DOHH2 (cell line): ENCODE data around the gene PRRC2B.

Experiments used
- H3F3A ChIP-seq: fragments of 200-600 bp; sonication (generic), shearing (Covaris generic); 2 replicates; pipeline ENCODE4 v1.6.0; 2016; ENCODE audit warnings: antibody characterized with exemption, mild to moderate bottlenecking; ENCODE audit not compliant: control insufficient read depth, insufficient read depth
- H3K27ac ChIP-seq: fragments of 200-600 bp; sonication (generic); 2 replicates; pipeline ENCODE4 v1.5.1; 2014; ENCODE audit warnings: low read depth, mild to moderate bottlenecking, low read length, moderate library complexity
- H3K27me3 ChIP-seq: fragments of 200-600 bp; sonication (generic); 2 replicates; pipeline ENCODE4 v1.6.1; 2014; ENCODE audit warnings: mild to moderate bottlenecking, low read length, mixed read lengths; ENCODE audit not compliant: control insufficient read depth
- H3K36me3 ChIP-seq: fragments of 200-600 bp; sonication (generic); 2 replicates; pipeline ENCODE4 v1.6.1; 2014; ENCODE audit warnings: mild to moderate bottlenecking, low read length, moderate library complexity, mixed read lengths; ENCODE audit not compliant: control insufficient read depth
- H3K4me1 ChIP-seq: fragments of 200-600 bp; sonication (generic); 2 replicates; pipeline ENCODE4 v1.6.1; 2014; ENCODE audit warnings: mild to moderate bottlenecking, low read length, mixed read lengths; ENCODE audit not compliant: control insufficient read depth
- H3K4me2 ChIP-seq: fragments of 200-600 bp; sonication (generic); 2 replicates; pipeline ENCODE4 v1.6.0; 2014; ENCODE audit warnings: mild to moderate bottlenecking, low read length, moderate library complexity
- H3K4me3 ChIP-seq: fragments of 200-600 bp; sonication (generic); 2 replicates; pipeline ENCODE4 v1.5.1; 2014; ENCODE audit warnings: mild to moderate bottlenecking, low read length, mixed read lengths
- H3K79me2 ChIP-seq: fragments of 200-600 bp; sonication (generic); 2 replicates; pipeline ENCODE4 v1.6.1; 2014; ENCODE audit warnings: mild to moderate bottlenecking, low read length, mixed read lengths; ENCODE audit not compliant: control insufficient read depth
- H3K9me2 ChIP-seq: fragments of 200-600 bp; sonication (generic); replicated peaks from 2 replicates; pipeline ENCODE4 v1.6.1; 2014; ENCODE audit warnings: mild to moderate bottlenecking, low read length, mixed read lengths; ENCODE audit not compliant: control insufficient read depth
- H3K9me3 ChIP-seq: fragments of 200-600 bp; sonication (generic); 2 replicates; pipeline ENCODE4 v1.6.1; 2014; ENCODE audit warnings: antibody characterized with exemption, low read length, mixed read lengths; ENCODE audit not compliant: control insufficient read depth, insufficient read depth
- H4K20me1 ChIP-seq: fragments of 200-600 bp; sonication (generic); 2 replicates; pipeline ENCODE4 v1.6.0; 2014; ENCODE audit warnings: low read depth, mild to moderate bottlenecking, antibody characterized with exemption, low read length, moderate library complexity; ENCODE audit not compliant: control insufficient read depth, insufficient read depth
- CTCF ChIP-seq: fragments of 200-600 bp; sonication (generic); IDR thresholded peaks from one replicate; pipeline ENCODE4 v1.5.1; 2014; ENCODE audit warnings: antibody characterized with exemption, mild to moderate bottlenecking, low read depth, low read length; ENCODE audit not compliant: poor library complexity, severe bottlenecking
- EZH2phosphoT487 ChIP-seq: fragments of 200-600 bp; sonication (generic); IDR thresholded peaks from 2 replicates; pipeline ENCODE4 v1.6.1; 2017; ENCODE audit warnings: borderline replicate concordance, mild to moderate bottlenecking, antibody characterized with exemption, low read length, moderate library complexity, mixed read lengths

The PRRC2B gene

DNA sequence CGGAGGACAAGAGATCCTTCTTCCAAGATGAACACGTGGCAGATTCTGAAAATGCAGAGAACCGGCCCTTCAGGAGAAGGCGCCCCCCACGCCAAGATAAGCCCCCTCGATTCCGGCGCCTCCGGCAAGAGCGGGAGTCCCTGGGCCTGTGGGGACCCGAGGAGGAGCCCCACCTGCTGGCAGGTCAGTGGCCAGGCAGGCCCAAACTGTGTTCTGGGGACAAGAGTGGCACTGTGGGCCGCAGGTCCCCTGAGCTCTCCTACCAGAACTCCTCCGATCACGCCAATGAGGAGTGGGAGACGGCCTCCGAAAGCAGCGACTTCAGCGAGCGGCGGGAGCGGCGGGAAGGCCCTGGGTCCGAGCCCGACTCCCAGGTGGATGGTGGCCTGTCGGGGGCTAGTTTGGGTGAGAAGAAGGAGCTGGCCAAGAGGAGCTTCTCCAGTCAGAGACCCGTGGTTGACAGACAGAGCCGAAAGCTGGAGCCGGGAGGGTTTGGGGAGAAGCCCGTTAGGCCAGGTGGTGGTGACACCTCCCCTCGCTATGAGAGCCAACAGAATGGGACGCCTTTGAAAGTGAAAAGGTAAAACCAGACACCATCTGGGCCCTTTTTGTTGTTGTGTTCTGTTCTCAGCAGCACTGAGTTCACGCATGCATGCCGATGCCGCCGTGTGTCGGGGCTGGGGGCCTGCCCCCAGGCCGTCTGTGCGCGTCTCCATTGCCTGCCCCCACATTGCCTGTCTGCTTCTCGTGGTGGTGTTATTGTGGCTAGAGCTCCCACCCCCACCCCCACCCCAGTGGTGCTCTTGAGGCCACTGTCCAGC, 82.3 kb downstream of the PRRC2B start:
- H3K27me3 ChIP-seq, result no peaks in the 10 kb centered on the region
- H3F3A ChIP-seq, result no peaks in the 10 kb centered on the region; the same call in 1 of the 2 replicates
- H3K36me3 ChIP-seq, result peaks cover 94% of the 10 kb centered on the region
- H3K27ac ChIP-seq, result no peak overlapping the region
- peaks cover 24% of the 10 kb centered on the region for H3K79me2 ChIP-seq
- peak; percentile 47 for TF ChIP-seq CTCF
- no peak for TF ChIP-seq EZH2phosphoT487
- H3K4me2 ChIP-seq, result no peak overlapping the region
- no peaks in the 10 kb centered on the region for H3K4me1 ChIP-seq
- peaks cover 8% of the 10 kb centered on the region for H4K20me1 ChIP-seq
- no peaks in the 10 kb centered on the region for H3K9me2 ChIP-seq
- no peaks in the 10 kb centered on the region for H3K9me3 ChIP-seq
- no peak overlapping the region for H3K4me3 ChIP-seq

GRCh38 chr9:131476777-131477345, 83.0 kb downstream of the PRRC2B start:
- H3K9me2 ChIP-seq, result no peaks in the 10 kb centered on the region
- no peaks in the 10 kb centered on the region for H3K9me3 ChIP-seq
- H3K4me2 ChIP-seq, result no peak overlapping the region
- no peaks in the 10 kb centered on the region; the same call in 1 of the 2 replicates for H3F3A ChIP-seq
- peaks cover 10% of the 10 kb centered on the region for H4K20me1 ChIP-seq
- no peaks in the 10 kb centered on the region for H3K4me1 ChIP-seq
- no peaks in the 10 kb centered on the region for H3K27me3 ChIP-seq
- H3K36me3 ChIP-seq, result peaks cover 95% of the 10 kb centered on the region
- H3K79me2 ChIP-seq, result peaks cover 19% of the 10 kb centered on the region
- H3K27ac ChIP-seq, result no peak overlapping the region
- no peak overlapping the region for H3K4me3 ChIP-seq
- TF ChIP-seq EZH2phosphoT487 (no peak), CTCF (no peak)

DNA sequence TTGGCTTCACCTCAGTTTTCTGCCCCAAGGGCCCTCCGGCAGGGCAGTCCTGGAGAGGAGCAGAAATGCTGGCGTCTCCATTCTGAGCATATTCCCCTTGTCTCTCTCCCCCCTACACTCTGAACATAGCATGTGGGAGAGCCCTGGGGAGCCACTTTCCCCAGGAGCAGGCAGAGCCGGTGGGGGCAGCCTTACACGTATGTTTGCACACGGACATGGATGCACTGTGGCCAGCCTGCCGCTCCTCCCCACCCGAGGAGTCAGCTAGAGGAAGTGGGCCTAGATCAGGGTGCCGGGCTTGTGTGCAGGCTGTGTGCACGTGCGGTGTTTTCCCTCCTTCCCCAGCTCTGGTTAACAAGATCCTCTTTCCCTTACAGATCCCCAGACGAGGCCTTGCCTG, 83.5 kb downstream of the PRRC2B start:
- no peaks in the 10 kb centered on the region for H3K9me2 ChIP-seq
- no peak overlapping the region for H3K4me2 ChIP-seq
- no peak for TF ChIP-seq EZH2phosphoT487
- no peak for TF ChIP-seq CTCF
- H3K4me3 ChIP-seq, result no peak overlapping the region
- no peak overlapping the region for H3K27ac ChIP-seq
- H3K36me3 ChIP-seq, result peaks cover 97% of the 10 kb centered on the region
- peaks cover 18% of the 10 kb centered on the region for H3K79me2 ChIP-seq
- peaks cover 10% of the 10 kb centered on the region for H4K20me1 ChIP-seq
- H3F3A ChIP-seq, result no peaks in the 10 kb centered on the region; the same call in 1 of the 2 replicates
- no peaks in the 10 kb centered on the region for H3K27me3 ChIP-seq
- no peaks in the 10 kb centered on the region for H3K4me1 ChIP-seq
- no peaks in the 10 kb centered on the region for H3K9me3 ChIP-seq
